Liver (tissue), 9 donors: ENCODE data around the gene ADORA2A. TPM values are rescaled to one million over a fixed set of nuclear protein-coding genes. Genes with fewer than 3 reads are reported as not detected.

Source experiments
- DNase-seq: peaks from one replicate; pipeline ENCODE4 v3.0.0-alpha.2; 2017; ENCODE audit warnings: low spot score
- H3K27ac ChIP-seq, 2 donors: one replicate each; pipeline ENCODE4 v1.7.0; 2013; ENCODE audit warnings: inconsistent platforms in 2 of 2, low read length in 2 of 2, control low read depth in 1 of 2, low read depth in 1 of 2, mild to moderate bottlenecking in 1 of 2
- H3K27me3 ChIP-seq, 4 donors: one replicate each; pipeline versions ENCODE4 v1.6.1 to v1.7.0; 2013; ENCODE audit warnings: low read length in 3 of 4, inconsistent platforms in 1 of 4, mild to moderate bottlenecking in 1 of 4, moderate library complexity in 1 of 4; ENCODE audit not compliant: control insufficient read depth in 4 of 4, insufficient read depth in 4 of 4
- H3K36me3 ChIP-seq, 4 donors: one replicate each; pipeline versions ENCODE4 v1.6.1 to v1.7.0; 2013; ENCODE audit warnings: low read length in 3 of 4, mild to moderate bottlenecking in 3 of 4, low read depth in 1 of 4, moderate library complexity in 1 of 4; ENCODE audit not compliant: control insufficient read depth in 4 of 4, insufficient read depth in 3 of 4
- H3K4me1 ChIP-seq, 4 donors: one replicate each; pipeline versions ENCODE4 v1.6.1 to v1.7.0; 2013; ENCODE audit warnings: low read length in 3 of 4, mild to moderate bottlenecking in 3 of 4, moderate library complexity in 1 of 4; ENCODE audit not compliant: control insufficient read depth in 4 of 4, insufficient read depth in 4 of 4
- H3K4me3 ChIP-seq, 3 donors: one replicate each; pipeline versions ENCODE4 v1.6.1 to v1.7.0; 2013; ENCODE audit warnings: low read length in 3 of 3, control low read depth in 1 of 3, low read depth in 1 of 3, mild to moderate bottlenecking in 1 of 3
- H3K9ac ChIP-seq, 2 donors: one replicate each; pipeline ENCODE4 v1.7.0; 2013; ENCODE audit warnings: low read length in 2 of 2, mild to moderate bottlenecking in 2 of 2, moderate library complexity in 2 of 2, control low read depth in 1 of 2, low read depth in 1 of 2
- H3K9me3 ChIP-seq, 4 donors: one replicate each; pipeline versions ENCODE4 v1.6.1 to v1.7.0; 2013; ENCODE audit warnings: low read length in 3 of 4; ENCODE audit not compliant: control insufficient read depth in 4 of 4
- EGR1 ChIP-seq, 2 donors: IDR thresholded peaks; 2 replicates each; pipeline ENCODE4 v1.6.1; 2016 to 2018; ENCODE audit warnings: antibody characterized with exemption in 2 of 2, low read depth in 2 of 2
- FOXA2 ChIP-seq: IDR thresholded peaks from 2 replicates; pipeline ENCODE4 v1.6.1; 2016; ENCODE audit warnings: antibody characterized with exemption
- GABPA ChIP-seq, 2 donors: IDR thresholded peaks in 1 of 2; conservative IDR thresholded peaks in 1 of 2; 2 replicates each; pipeline ENCODE4 v1.6.1; 2016; ENCODE audit warnings: antibody characterized with exemption in 2 of 2, mild to moderate bottlenecking in 1 of 2, moderate library complexity in 1 of 2
- HNF4A ChIP-seq, 2 donors: conservative IDR thresholded peaks; 2 replicates each; pipeline ENCODE4 v1.6.1; 2016; ENCODE audit warnings: antibody characterized with exemption in 2 of 2, mild to moderate bottlenecking in 2 of 2
- HNF4G ChIP-seq: IDR thresholded peaks from 2 replicates; pipeline ENCODE4 v1.6.1; 2016; ENCODE audit warnings: antibody characterized with exemption
- JUND ChIP-seq, 2 donors: IDR thresholded peaks; 2 replicates each; pipeline ENCODE4 v1.6.1; 2016; ENCODE audit warnings: antibody characterized with exemption in 2 of 2
- NR2F2 ChIP-seq: IDR thresholded peaks from 2 replicates; pipeline ENCODE4 v1.6.1; 2016; ENCODE audit warnings: antibody characterized with exemption
- RXRA ChIP-seq, 2 donors: IDR thresholded peaks; 2 replicates each; pipeline ENCODE4 v1.6.1; 2017 to 2018; ENCODE audit warnings: antibody characterized with exemption in 2 of 2, mild to moderate bottlenecking in 1 of 2
- SP1 ChIP-seq: IDR thresholded peaks from 2 replicates; pipeline ENCODE4 v1.6.1; 2018; ENCODE audit warnings: antibody characterized with exemption, mild to moderate bottlenecking
- TAF1 ChIP-seq: conservative IDR thresholded peaks from 2 replicates; pipeline ENCODE4 v1.6.1; 2016; ENCODE audit warnings: antibody characterized with exemption, mild to moderate bottlenecking
- YY1 ChIP-seq: IDR thresholded peaks from 2 replicates; pipeline ENCODE4 v1.6.1; 2016; ENCODE audit warnings: antibody characterized with exemption, mild to moderate bottlenecking
- ZBTB33 ChIP-seq: IDR thresholded peaks from 2 replicates; pipeline ENCODE4 v1.6.1; 2016; ENCODE audit warnings: antibody characterized with exemption
- WGBS: extraction: QIAGEN DNeasy Blood & Tissue Kit; methylation state at CpG from one replicate; pipeline ENCODE4 v1.1.7; 2013; 5-methylcytosine and 5-hydroxymethylcytosine counted together
- polyA plus RNA-seq, 2 donors: library from polyadenylated mRNA; stranded (reverse) in 1 of 2; unstranded in 1 of 2; fragments of 200-250 nt in 1 of 2; fragments of >200 nt in 1 of 2; fragmentation: Nextera tagmentation in 1 of 2; extraction: Ambion mirVana in 1 of 2; gene quantifications; one replicate each; pipeline versions ENCODE4 v1.2.1 to v1.2.3, GENCODE V29; 2013 to 2015
- total RNA-seq, 2 donors: library from RNA; depleted of rRNA; stranded (reverse); fragments of >200 nt; gene quantifications; one replicate each; pipeline ENCODE4 v1.2.3, GENCODE V29; 2014
- TF ChIP-seq, protein P1 (sequence below): IDR thresholded peaks from 2 replicates; pipeline ENCODE4 v1.6.1; 2016; ENCODE audit warnings: antibody characterized with exemption, mild to moderate bottlenecking
- donor health status: healthy.
- donor health status: healthy.
- donor health status: healthy.
- donor health status: healthy.
- donor health status: healthy.

ADORA2A gene
- total and polyA plus RNA-seq, 4 donors = 3.4 to 5.4 (median 3.9) TPM

GRCh38 chr22:24436553-24436952 lies 9.2 kb downstream of the ADORA2A start:
- peaks cover 12 to 35% (median 25%) of the 10 kb centered on the region in 4 donors for H3K4me1 ChIP-seq
- H3K4me3 ChIP-seq = no peak overlapping the region
- H3K9me3 ChIP-seq = no peaks in the 10 kb centered on the region
- 88% methylated on average over 3 of the region's 3 CpGs for WGBS
- no peak for TF ChIP-seq ZBTB33
- no peak for TF ChIP-seq FOXA2
- TF ChIP-seq, protein P1, sequence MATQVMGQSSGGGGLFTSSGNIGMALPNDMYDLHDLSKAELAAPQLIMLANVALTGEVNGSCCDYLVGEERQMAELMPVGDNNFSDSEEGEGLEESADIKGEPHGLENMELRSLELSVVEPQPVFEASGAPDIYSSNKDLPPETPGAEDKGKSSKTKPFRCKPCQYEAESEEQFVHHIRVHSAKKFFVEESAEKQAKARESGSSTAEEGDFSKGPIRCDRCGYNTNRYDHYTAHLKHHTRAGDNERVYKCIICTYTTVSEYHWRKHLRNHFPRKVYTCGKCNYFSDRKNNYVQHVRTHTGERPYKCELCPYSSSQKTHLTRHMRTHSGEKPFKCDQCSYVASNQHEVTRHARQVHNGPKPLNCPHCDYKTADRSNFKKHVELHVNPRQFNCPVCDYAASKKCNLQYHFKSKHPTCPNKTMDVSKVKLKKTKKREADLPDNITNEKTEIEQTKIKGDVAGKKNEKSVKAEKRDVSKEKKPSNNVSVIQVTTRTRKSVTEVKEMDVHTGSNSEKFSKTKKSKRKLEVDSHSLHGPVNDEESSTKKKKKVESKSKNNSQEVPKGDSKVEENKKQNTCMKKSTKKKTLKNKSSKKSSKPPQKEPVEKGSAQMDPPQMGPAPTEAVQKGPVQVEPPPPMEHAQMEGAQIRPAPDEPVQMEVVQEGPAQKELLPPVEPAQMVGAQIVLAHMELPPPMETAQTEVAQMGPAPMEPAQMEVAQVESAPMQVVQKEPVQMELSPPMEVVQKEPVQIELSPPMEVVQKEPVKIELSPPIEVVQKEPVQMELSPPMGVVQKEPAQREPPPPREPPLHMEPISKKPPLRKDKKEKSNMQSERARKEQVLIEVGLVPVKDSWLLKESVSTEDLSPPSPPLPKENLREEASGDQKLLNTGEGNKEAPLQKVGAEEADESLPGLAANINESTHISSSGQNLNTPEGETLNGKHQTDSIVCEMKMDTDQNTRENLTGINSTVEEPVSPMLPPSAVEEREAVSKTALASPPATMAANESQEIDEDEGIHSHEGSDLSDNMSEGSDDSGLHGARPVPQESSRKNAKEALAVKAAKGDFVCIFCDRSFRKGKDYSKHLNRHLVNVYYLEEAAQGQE = no peak
- TF ChIP-seq HNF4G = no peak
- TF ChIP-seq TAF1 = no peak
- no peak for TF ChIP-seq JUND (IDR thresholded peaks at IDR 0.05)
- TF ChIP-seq EGR1 (IDR thresholded peaks at IDR 0.05; ENCODE audit: low read depth in 2 of 2) = no peak
- TF ChIP-seq GABPA (IDR thresholded peaks at IDR 0.05 in 1 of 2, conservative IDR thresholded peaks at IDR 0.05 in 1 of 2) = no peak
- TF ChIP-seq HNF4A (conservative IDR thresholded peaks at IDR 0.05) = no peak
- TF ChIP-seq NR2F2 = no peak
- TF ChIP-seq SP1 = no peak
- no peak for TF ChIP-seq YY1
- H3K27me3 ChIP-seq = no peaks in the 10 kb centered on the region
- peaks cover 0 to 25% (median 16%) of the 10 kb centered on the region in 4 donors for H3K36me3 ChIP-seq
- no peak overlapping the region for H3K9ac ChIP-seq
- DNase-seq = no peak
- peak overlapping the region; percentile 63 to 65 for H3K27ac ChIP-seq

DNA sequence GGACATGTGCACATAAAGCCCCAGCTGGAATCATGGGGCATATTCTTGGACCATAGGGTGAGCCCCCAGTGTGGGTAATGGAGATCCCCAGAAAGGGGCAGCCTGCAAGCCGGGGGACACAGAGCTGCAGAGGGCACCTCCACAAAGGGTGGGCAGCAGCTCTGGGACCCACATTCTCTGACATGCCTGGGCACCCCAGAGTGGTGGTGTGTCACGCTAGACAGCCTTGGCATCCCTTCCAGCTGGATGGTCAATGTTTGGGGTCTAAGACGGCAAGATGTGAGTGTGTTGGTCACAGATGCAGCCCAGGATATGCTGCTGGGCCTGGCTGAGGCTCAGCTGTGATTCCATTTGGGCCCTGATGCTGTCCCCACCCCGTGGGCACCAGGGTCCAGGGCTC lies 9.7 kb downstream of the ADORA2A start:
- H3K9me3 ChIP-seq = no peaks in the 10 kb centered on the region
- no peak overlapping the region for H3K9ac ChIP-seq
- TF ChIP-seq NR2F2 (no peak), ZBTB33 (no peak), JUND (IDR thresholded peaks at IDR 0.05) (no peak), FOXA2 (no peak), RXRA (IDR thresholded peaks at IDR 0.05) (no peak)
- TF ChIP-seq, protein P1 = no peak
- peaks cover 0 to 30% (median 19%) of the 10 kb centered on the region in 4 donors for H3K36me3 ChIP-seq
- DNase-seq = no peak
- WGBS = 96% methylated on average over 4 of the region's 4 CpGs
- H3K27me3 ChIP-seq = no peaks in the 10 kb centered on the region
- H3K27ac ChIP-seq = peak overlapping the region in 1 of 2 donors; percentile 65
- peaks cover 7 to 31% (median 22%) of the 10 kb centered on the region in 4 donors for H3K4me1 ChIP-seq
- no peak overlapping the region for H3K4me3 ChIP-seq
